ENCODE results near the gene SAA2. TPM values are rescaled to one million over a fixed set of nuclear protein-coding genes. Genes with fewer than 3 reads are reported as not detected.
"Not testable (repeated sequence)": the region's sequence is repeated elsewhere in the genome, so short reads cannot be mapped to it uniquely, and the experiment has no call there.

Gene SAA2
- total RNA-seq (2014; rRNA removed; shearing (Covaris generic)): 0.29 TPM in 1 of 2 replicates, not detected in the other
- 0.40 and 0.58 TPM in 2 replicates for polyA plus RNA-seq (2015; cell fraction: cytosol; rRNA removed)
- not detected in 2 replicates for polyA plus RNA-seq (2015; cell fraction: nucleus; rRNA removed)

- no peak for DNase-seq (ENCODE audit: low read depth)
Observed at GRCh38 chr11:18248561-18248960, at the start of gene SAA2. Gene SAA2 (minus strand): TSS chr11:18248668. CDS start chr11:18248011, 657 bp downstream.

- no peak for DNase-seq (ENCODE audit: low read depth)
Observed at GRCh38 chr11:18295316-18295715, 46.8 kb upstream of the SAA2 start.

- DNase-seq (ENCODE audit: low read depth): no peak
Observed at GRCh38 chr11:18294862-18295261, 46.4 kb upstream of the SAA2 start.

- DNase-seq (ENCODE audit: low read depth): no peak
Observed at GRCh38 chr11:18288911-18289310, 40.4 kb upstream of the SAA2 start.

- no peak for DNase-seq (ENCODE audit: low read depth)
Observed at GRCh38 chr11:18285841-18286240, 37.4 kb upstream of the SAA2 start.

- no peak for DNase-seq (ENCODE audit: low read depth)
Observed at GRCh38 chr11:18282626-18283025, 34.2 kb upstream of the SAA2 start.

- no peak for DNase-seq (ENCODE audit: low read depth)
Observed at GRCh38 chr11:18280438-18281045, 32.1 kb upstream of the SAA2 start.

- no peak for DNase-seq (ENCODE audit: low read depth)
Observed at GRCh38 chr11:18277565-18278271, 29.2 kb upstream of the SAA2 start.

GRCh38 chr11:18271206-18271605, 22.7 kb upstream of the SAA2 start:
- no peak for DNase-seq (ENCODE audit: low read depth)

- DNase-seq (ENCODE audit: low read depth): no peak
Observed at GRCh38 chr11:18270102-18270501, 21.6 kb upstream of the SAA2 start.

GRCh38 chr11:18269252-18269651, 20.8 kb upstream of the SAA2 start:
- not testable (repeated sequence) for DNase-seq (ENCODE audit: low read depth)

- DNase-seq (ENCODE audit: low read depth): not testable (repeated sequence)
Observed at GRCh38 chr11:18267335-18268133, 19.1 kb upstream of the SAA2 start.

- no peak for DNase-seq (ENCODE audit: low read depth)
Observed at GRCh38 chr11:18265949-18266348, 17.5 kb upstream of the SAA2 start, which contains the start of gene SAA1. Gene SAA1 (plus strand): TSS chr11:18266264. CDS start chr11:18266888, 624 bp downstream.

- DNase-seq (ENCODE audit: low read depth): no peak
Observed at GRCh38 chr11:18264677-18265555, 16.4 kb upstream of the SAA2 start.

GRCh38 chr11:18264035-18264434, 15.6 kb upstream of the SAA2 start:
- no peak for DNase-seq (ENCODE audit: low read depth)

- DNase-seq (ENCODE audit: low read depth): not testable (repeated sequence)
Observed at GRCh38 chr11:18262681-18263350, 14.3 kb upstream of the SAA2 start.

- DNase-seq (ENCODE audit: low read depth): no peak
Observed at GRCh38 chr11:18261721-18262120, 13.3 kb upstream of the SAA2 start.

GRCh38 chr11:18259259-18259658, 10.8 kb upstream of the SAA2 start:
- DNase-seq (ENCODE audit: low read depth): no peak

GRCh38 chr11:18254781-18255361, 6.4 kb upstream of the SAA2 start:
- DNase-seq (ENCODE audit: low read depth): no peak

- no peak for DNase-seq (ENCODE audit: low read depth)
Observed at GRCh38 chr11:18253778-18254338, 5.4 kb upstream of the SAA2 start.

Data from HT1080 (cell line).